IMR-90 (cell line): ENCODE results near the gene AP3B1. TPM values are rescaled to one million over a fixed set of nuclear protein-coding genes. Genes with fewer than 3 reads are reported as not detected.
"Not testable (repeated sequence)": the region's sequence is repeated elsewhere in the genome, so short reads cannot be mapped to it uniquely, and the experiment has no call there.

Experiments used
- ATAC-seq: fragments of 200-7000 bp; cut with Tn5 transposase; 2 replicates; pipeline ENCODE4 v1.9.1; 2020; ENCODE audit warnings: low read depth, mild to moderate bottlenecking, moderate library complexity
- BruUV-seq: library from RNA; stranded (reverse); fragments of 400-500 nt; replicated peaks from 2 replicates; lab custom pipeline; 2021; lab: Mats Ljungman, UMichigan
- CTCF ChIA-PET: fragments of 300-600 bp; formaldehyde crosslinking; extraction: SDS; loops from one replicate; lab custom pipeline; 2021; ENCODE audit warnings: antibody characterized with exemption; lab: Yijun Ruan, JAX
- POLR2A ChIA-PET: fragments of 300-600 bp; sonication (Branson Sonifier 250); formaldehyde crosslinking; loops from one replicate; lab custom pipeline; 2022; ENCODE audit warnings: antibody characterized with exemption; ENCODE audit not compliant: unreplicated experiment; lab: Charles Lee
- DNase-seq: peaks from one replicate; pipeline ENCODE4 v3.0.0; 2013
- H2AFZ ChIP-seq: replicated peaks from 2 replicates; pipeline ENCODE3; 2013; ENCODE audit warnings: low read length, mild to moderate bottlenecking; ENCODE audit not compliant: poor library complexity
- H2AK5ac ChIP-seq: 2 replicates; pipeline ENCODE4 v1.6.1; 2013; ENCODE audit warnings: low read depth, low read length, inconsistent platforms
- H2AK9ac ChIP-seq: replicated peaks from 2 replicates; pipeline ENCODE3; 2013; ENCODE audit warnings: mild to moderate bottlenecking, low read depth, low read length, moderate library complexity; ENCODE audit not compliant: poor library complexity
- H2BK120ac ChIP-seq: 2 replicates; pipeline ENCODE4 v1.6.1; 2013; ENCODE audit warnings: low read depth, low read length, inconsistent platforms
- H2BK15ac ChIP-seq: 3 replicates; pipeline ENCODE4 v1.6.1; 2013; ENCODE audit warnings: low read depth, low read length, inconsistent platforms
- H2BK20ac ChIP-seq: 2 replicates; pipeline ENCODE4 v1.6.1; 2013; ENCODE audit warnings: low read depth, mild to moderate bottlenecking, inconsistent platforms, low read length, moderate library complexity
- H2BK5ac ChIP-seq: 2 replicates; pipeline ENCODE4 v1.6.1; 2013; ENCODE audit warnings: mild to moderate bottlenecking, low read depth, low read length, inconsistent platforms; ENCODE audit not compliant: poor library complexity, severe bottlenecking
- H3K14ac ChIP-seq: replicated peaks from 2 replicates; pipeline ENCODE4 v1.6.1; 2013; ENCODE audit warnings: low read depth, low read length, inconsistent platforms
- H3K18ac ChIP-seq: 2 replicates; pipeline ENCODE4 v1.6.1; 2013; ENCODE audit warnings: low read depth, low read length, control low read depth
- H3K23ac ChIP-seq: 2 replicates; pipeline ENCODE4 v1.6.1; 2013; ENCODE audit warnings: low read depth, low read length, inconsistent platforms
- H3K27ac ChIP-seq: 2 replicates; pipeline ENCODE4 v1.5.1; 2013; ENCODE audit warnings: mild to moderate bottlenecking, control low read depth, low read length; ENCODE audit not compliant: insufficient read depth
- H3K27me3 ChIP-seq: 2 replicates; pipeline ENCODE4 v1.6.1; 2013; ENCODE audit warnings: low read length; ENCODE audit not compliant: control insufficient read depth, insufficient read depth
- H3K36me3 ChIP-seq: 2 replicates; pipeline ENCODE4 v1.6.1; 2013; ENCODE audit warnings: low read length, mixed read lengths; ENCODE audit not compliant: control insufficient read depth, insufficient read depth
- H3K4ac ChIP-seq: 2 replicates; pipeline ENCODE4 v1.6.1; 2013; ENCODE audit warnings: low read depth, low read length, inconsistent platforms
- H3K4me1 ChIP-seq: 2 replicates; pipeline ENCODE4 v1.6.1; 2013; ENCODE audit warnings: low read length, mixed read lengths; ENCODE audit not compliant: control insufficient read depth, insufficient read depth
- H3K4me2 ChIP-seq: 2 replicates; pipeline ENCODE4 v1.6.1; 2013; ENCODE audit warnings: low read depth, mild to moderate bottlenecking, control low read depth, low read length, moderate library complexity
- H3K4me3 ChIP-seq: 2 replicates; pipeline ENCODE4 v1.5.1; 2013; ENCODE audit warnings: low read depth, mild to moderate bottlenecking, control low read depth, low read length, moderate library complexity; ENCODE audit not compliant: insufficient read depth
- H3K56ac ChIP-seq: 2 replicates; pipeline ENCODE4 v1.6.1; 2013; ENCODE audit warnings: low read length, inconsistent platforms; ENCODE audit not compliant: insufficient read depth; ENCODE audit errors: extremely low read depth
- H3K79me1 ChIP-seq, 2 experiments: 2 replicates each; pipeline ENCODE4 v1.6.1; 2013; ENCODE audit warnings: low read length in 2 of 2, inconsistent platforms in 1 of 2, low read depth in 1 of 2
- H3K9ac ChIP-seq: 2 replicates; pipeline ENCODE4 v1.6.1; 2013; ENCODE audit warnings: low read depth, low read length, control low read depth
- H3K9me1 ChIP-seq: 2 replicates; pipeline ENCODE4 v1.6.1; 2013; ENCODE audit warnings: low read length, inconsistent platforms; ENCODE audit not compliant: insufficient read depth
- H3K9me3 ChIP-seq: 2 replicates; pipeline ENCODE4 v1.6.1; 2013; ENCODE audit warnings: low read length; ENCODE audit not compliant: control insufficient read depth, insufficient read depth
- H4K20me1 ChIP-seq: 2 replicates; pipeline ENCODE4 v1.6.1; 2013; ENCODE audit warnings: low read length, inconsistent platforms; ENCODE audit not compliant: insufficient read depth
- H4K5ac ChIP-seq: 2 replicates; pipeline ENCODE4 v1.6.1; 2013; ENCODE audit warnings: mild to moderate bottlenecking, low read depth, low read length, control low read depth
- H4K8ac ChIP-seq, 2 experiments: 2 replicates each; pipeline ENCODE4 v1.6.1; 2013; ENCODE audit warnings: low read depth in 2 of 2, low read length in 2 of 2, control low read depth in 1 of 2, inconsistent platforms in 1 of 2
- H4K91ac ChIP-seq: 2 replicates; pipeline ENCODE4 v1.6.1; 2013; ENCODE audit warnings: low read depth, low read length, inconsistent platforms; ENCODE audit not compliant: insufficient read depth
- WGBS, 2 experiments: methylation state at CpG; one replicate each; pipeline versions ENCODE4 v1.1.5 to v1.1.7; 2013; ENCODE audit warnings: missing lambda C conversion rate in 2 of 2; ENCODE audit not compliant: insufficient read length in 1 of 2; ENCODE audit errors: extremely low coverage in 2 of 2; 5-methylcytosine and 5-hydroxymethylcytosine counted together
- dilution Hi-C: fragments of 300-500 bp; cut with HindIII; formaldehyde crosslinking; loops from one replicate; pipeline ENCODE4 v1.14.3; 2018; ENCODE audit warnings: low sequenced_read_pairs; ENCODE audit not compliant: unreplicated experiment
- in situ Hi-C: fragments of 300-500 bp; cut with MboI; formaldehyde crosslinking; loops from 3 replicates; pipeline ENCODE4 v1.14.3; 2019; ENCODE audit warnings: low sequenced_read_pairs, inconsistent platforms, mixed read lengths
- intact Hi-C: fragments of 100-400 bp; cut with micrococcal nuclease; formaldehyde crosslinking; loops from 2 replicates; pipeline ENCODE4 v1.10.0; 2022
- polyA plus RNA-seq, 3 experiments: library from polyadenylated mRNA; depleted of rRNA; stranded (reverse); fragments of >200 nt; gene quantifications; 2 replicates each; pipeline ENCODE4 v1.2.3, GENCODE V29; 2012; ENCODE audit warnings: low replicate concordance in 1 of 3
- total RNA-seq: library from RNA; depleted of rRNA; stranded (reverse); fragments of >200 nt; gene quantifications from 2 replicates; pipeline ENCODE4 v1.2.3, GENCODE V29; 2012

Gene AP3B1
- total and polyA plus RNA-seq, 2 of the 4 experiments (the other 2 are of a cell fraction) = 33.1 to 59.0 TPM

DNA sequence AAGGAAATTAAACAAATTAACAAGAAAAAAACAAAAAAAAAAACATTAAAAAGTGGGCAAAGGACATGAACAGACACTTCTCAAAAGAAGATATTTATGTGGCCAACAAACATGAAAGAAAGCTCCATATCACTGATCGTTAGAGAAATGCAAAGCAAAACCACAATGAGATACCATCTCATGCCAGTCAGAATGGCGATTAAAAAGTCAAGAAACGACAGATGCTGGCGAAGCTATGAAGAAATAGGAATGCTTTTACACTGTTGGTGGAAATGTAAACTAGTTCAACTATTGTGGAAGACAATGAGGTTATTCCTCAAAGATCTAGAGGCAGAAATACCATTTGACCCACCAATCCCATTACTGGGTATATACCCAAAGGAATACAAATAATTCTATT lies 223.8 kb downstream of the AP3B1 start:
- H2AK5ac ChIP-seq = not testable (repeated sequence)

GRCh38 chr5:78067581-78067980 lies 226.9 kb downstream of the AP3B1 start:
- H3K9me3 ChIP-seq, H2BK20ac ChIP-seq, DNase-seq, H2AK5ac ChIP-seq, POLR2A ChIA-PET, H3K4me1 ChIP-seq, H3K79me1 ChIP-seq, H3K56ac ChIP-seq, H3K18ac ChIP-seq, H4K5ac ChIP-seq, H2BK5ac ChIP-seq, H3K27me3 ChIP-seq, CTCF ChIA-PET, dilution Hi-C loops, H3K4ac ChIP-seq, H2AK9ac ChIP-seq, H3K9ac ChIP-seq, in situ Hi-C loops, H3K9me1 ChIP-seq, H3K27ac ChIP-seq, H2BK120ac ChIP-seq, H2BK15ac ChIP-seq, H3K4me3 ChIP-seq, H2AFZ ChIP-seq, BruUV-seq, H4K20me1 ChIP-seq, ATAC-seq, H4K91ac ChIP-seq, H3K23ac ChIP-seq, intact Hi-C loops, H3K4me2 ChIP-seq, H4K8ac ChIP-seq, H3K14ac ChIP-seq, H3K36me3 ChIP-seq: not testable (repeated sequence)
- 80% methylated on average over 1 of the region's 3 CpGs; no CpG with 5 or more reads in 1 of the 2 experiments for WGBS, 2 experiments

More for the DNA sequence above, 223.8 kb downstream of the AP3B1 start:
- H4K8ac ChIP-seq, H3K79me1 ChIP-seq, H2BK20ac ChIP-seq, H3K23ac ChIP-seq, dilution Hi-C loops, H2AK9ac ChIP-seq, POLR2A ChIA-PET, CTCF ChIA-PET, intact Hi-C loops, H2BK5ac ChIP-seq, H4K20me1 ChIP-seq, DNase-seq, H3K9me3 ChIP-seq, H3K4me2 ChIP-seq, H2BK120ac ChIP-seq, ATAC-seq, H3K18ac ChIP-seq, H3K14ac ChIP-seq, H3K9ac ChIP-seq, H4K5ac ChIP-seq, H2BK15ac ChIP-seq, H3K27ac ChIP-seq, H3K4me3 ChIP-seq, H3K4me1 ChIP-seq, H4K91ac ChIP-seq, H3K36me3 ChIP-seq, H3K4ac ChIP-seq, H2AFZ ChIP-seq, in situ Hi-C loops, H3K56ac ChIP-seq, BruUV-seq, H3K9me1 ChIP-seq, H3K27me3 ChIP-seq: not testable (repeated sequence)
- no CpG with 5 or more reads among the region's 4 CpGs for WGBS, 2 experiments
